Gastrocnemius medialis (tissue), 4 donors: ENCODE results near the gene AGAP9. TPM values are rescaled to one million over a fixed set of nuclear protein-coding genes. Genes with fewer than 3 reads are reported as not detected.
"Not testable (repeated sequence)": the region's sequence is repeated elsewhere in the genome, so short reads cannot be mapped to it uniquely, and the experiment has no call there.

Experiments used
- ATAC-seq, 2 donors: fragments of 150-250 bp; one replicate each; pipeline ENCODE4 v1.9.1; 2016
- DNase-seq, 2 donors: peaks; one replicate each; pipeline ENCODE4 v3.0.0-alpha.2; 2019
- H3K27ac ChIP-seq, 4 donors: fragments of 200-600 bp; sonication (generic); 1 replicate in 1 of 4; 2 replicates in 3 of 4; pipeline ENCODE4 v1.5.1; 2016 to 2018; ENCODE audit warnings: mild to moderate bottlenecking in 2 of 4, moderate library complexity in 1 of 4
- H3K27me3 ChIP-seq, 3 donors: fragments of 200-600 bp; sonication (generic) in 2 of 3; 1 replicate in 1 of 3; 2 replicates in 2 of 3; pipeline versions ENCODE4 v1.5.1 to v1.6.0; 2016 to 2019; ENCODE audit warnings: mild to moderate bottlenecking in 1 of 3, moderate library complexity in 1 of 3
- H3K36me3 ChIP-seq, 2 donors: fragments of 200-600 bp; sonication (generic) in 1 of 2; one replicate each; pipeline ENCODE4 v1.5.1; 2017 to 2018
- H3K4me1 ChIP-seq, 2 donors: fragments of 200-600 bp; sonication (generic) in 1 of 2; one replicate each; pipeline ENCODE4 v1.5.1; 2016 to 2017; ENCODE audit warnings: mild to moderate bottlenecking in 2 of 2
- H3K4me3 ChIP-seq, 4 donors: fragments of 200-600 bp; sonication (generic) in 3 of 4; 1 replicate in 1 of 4; 2 replicates in 3 of 4; pipeline ENCODE4 v1.5.1; 2016 to 2019; ENCODE audit warnings: mild to moderate bottlenecking in 2 of 4
- H3K9me3 ChIP-seq, 3 donors: fragments of 200-600 bp; sonication (generic) in 2 of 3; 1 replicate in 1 of 3; 2 replicates in 2 of 3; pipeline ENCODE4 v1.5.1; 2016 to 2019
- POLR2A ChIP-seq, 2 donors: fragments of 450-650 bp; IDR thresholded peaks; one replicate each; pipeline ENCODE4 v1.6.1; 2017; ENCODE audit warnings: antibody characterized with exemption in 2 of 2, mild to moderate bottlenecking in 2 of 2, moderate library complexity in 2 of 2
- in situ Hi-C, 4 donors: fragments of 200-750 bp; cut with MboI; loops; one replicate each; pipeline versions ENCODE4 v1.15.0 to v1.8.0; 2017; ENCODE audit warnings: low sequenced_read_pairs in 4 of 4
- intact Hi-C: fragments of 100-400 bp; cut with DNase I; formaldehyde crosslinking; loops from one replicate; pipeline ENCODE4 v1.15.1; 2023; ENCODE audit warnings: low total_unique reads
- total RNA-seq, 4 donors: library from RNA; depleted of rRNA; stranded (reverse); fragments of >200 nt; gene quantifications; one replicate each; pipeline versions ENCODE4 v1.1.0 to v1.2.3, GENCODE V29; 2016

The AGAP9 gene
- total RNA-seq, 4 donors from 2014 or later = 0.26 to 3.9 (median 1.1) TPM

DNA sequence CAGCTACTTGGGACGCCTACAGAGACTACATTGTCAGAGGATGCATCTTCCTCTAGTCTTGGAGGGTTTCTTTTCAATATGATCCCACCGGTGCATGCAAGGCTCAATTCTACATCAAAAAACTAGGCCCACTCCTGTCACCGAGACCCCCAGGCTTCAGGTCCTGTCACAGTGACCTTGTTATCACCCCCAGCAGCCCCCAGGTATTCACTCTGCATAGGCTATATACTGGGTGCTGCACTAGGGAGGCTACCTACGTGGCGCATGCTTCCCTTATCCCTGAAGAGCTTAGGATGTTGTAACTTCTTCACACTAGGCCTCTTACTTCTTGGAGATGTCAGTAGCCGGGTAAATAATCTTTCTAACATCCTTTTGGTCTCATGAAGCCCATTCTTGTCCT is 31.1 kb upstream of the AGAP9 start:
- intact Hi-C loops = not testable (repeated sequence)

DNA sequence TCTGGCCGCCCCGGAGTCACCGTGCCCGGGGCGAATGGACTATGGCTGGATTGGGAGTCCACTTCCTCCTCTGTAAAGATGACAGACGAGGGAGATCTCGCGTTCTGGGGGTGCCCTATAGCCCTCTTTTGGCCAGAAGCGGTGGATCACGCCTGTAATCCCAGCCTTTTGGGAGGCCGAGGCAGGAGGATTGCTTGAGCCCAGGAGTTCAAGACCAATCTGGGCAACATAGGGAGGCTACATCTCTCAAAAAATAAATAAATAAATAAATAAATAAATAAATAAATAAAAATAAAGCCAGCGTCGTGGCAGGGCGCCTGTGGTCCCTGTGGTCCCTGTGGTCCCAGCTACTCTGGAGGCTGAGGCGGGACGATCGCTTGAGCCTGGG is 30.4 kb upstream of the AGAP9 start:
- intact Hi-C loops, H3K36me3 ChIP-seq, in situ Hi-C loops, H3K9me3 ChIP-seq, H3K4me1 ChIP-seq, H3K27me3 ChIP-seq: not testable (repeated sequence)
- peak overlapping the region; percentile 61 to 93 (median 72) for H3K4me3 ChIP-seq
- H3K27ac ChIP-seq = peak overlapping the region; percentile 65 to 93 (median 87)
- DNase-seq (peak in 1 of 2 donors; percentile 13), ATAC-seq (peak in 1 of 2 donors; percentile 47)

More for the DNA sequence above, 31.1 kb upstream of the AGAP9 start:
- H3K4me3 ChIP-seq, H3K27me3 ChIP-seq, H3K9me3 ChIP-seq, H3K27ac ChIP-seq, in situ Hi-C loops, ATAC-seq, DNase-seq, H3K4me1 ChIP-seq, H3K36me3 ChIP-seq: not testable (repeated sequence)

DNA sequence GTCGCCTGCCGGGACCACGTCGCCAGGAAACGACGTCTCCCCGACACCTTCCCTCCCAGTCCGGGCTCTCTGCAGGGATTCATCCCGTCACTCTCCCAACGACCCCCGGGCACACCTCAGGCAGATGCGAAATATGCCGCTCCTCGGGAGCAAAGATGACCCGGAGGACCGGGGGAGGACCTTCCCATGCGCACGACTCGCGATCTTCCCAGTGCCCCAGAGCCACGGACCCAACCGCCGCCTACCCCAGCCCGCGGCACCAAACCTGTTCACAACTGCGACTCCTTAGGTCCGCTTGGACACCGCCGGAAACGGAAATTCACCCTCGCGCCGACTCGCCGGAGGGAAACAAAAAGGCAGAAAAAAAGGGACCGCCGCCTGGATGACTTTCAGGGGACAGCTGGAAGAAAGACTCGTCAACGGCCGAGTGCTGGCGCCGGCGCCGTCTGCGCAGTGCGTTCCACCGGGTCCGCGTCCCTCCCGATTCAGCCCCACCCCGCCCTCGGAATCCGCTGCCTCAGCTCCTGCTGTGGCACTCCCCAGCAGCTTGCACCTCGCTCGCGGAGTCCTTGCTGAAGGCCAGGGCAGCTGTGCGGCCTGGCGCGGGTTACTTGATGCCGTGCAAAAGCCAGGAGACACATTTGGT is 29.9 kb upstream of the AGAP9 start:
- H3K36me3 ChIP-seq, H3K9me3 ChIP-seq, in situ Hi-C loops, intact Hi-C loops, H3K4me1 ChIP-seq, H3K27me3 ChIP-seq: not testable (repeated sequence)
- peak; percentile 64 to 85 for DNase-seq
- Histone ChIP-seq H3K27ac (peak overlapping the region; percentile 79 to 93 (median 87)), H3K4me3 (peak overlapping the region; percentile 61 to 93 (median 72))
- peak in 1 of 2 donors; percentile 55 for TF ChIP-seq POLR2A (IDR thresholded peaks at IDR 0.05)
- ATAC-seq = peak; percentile 93 to 96

DNA sequence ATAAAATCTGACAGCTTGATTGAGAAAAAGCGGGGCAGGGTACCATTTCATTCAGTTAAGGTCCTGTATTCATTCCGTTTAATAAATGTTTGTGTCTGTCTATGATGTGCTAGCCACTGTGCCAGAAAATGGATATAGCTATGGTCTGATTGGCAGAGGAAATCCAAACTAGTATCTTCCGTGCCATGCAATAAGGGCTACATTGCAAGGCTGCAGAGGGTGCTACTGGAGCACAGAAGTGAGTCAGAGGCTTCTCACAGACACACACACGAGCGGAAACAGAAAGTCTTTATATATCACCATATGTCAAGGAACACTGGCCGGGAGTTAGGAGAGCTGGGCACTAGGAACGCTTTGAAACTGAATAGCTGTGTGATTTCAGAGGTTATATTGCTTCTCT is 29.3 kb upstream of the AGAP9 start:
- DNase-seq (peak; percentile 13 to 36), ATAC-seq (peak; percentile 70 to 75)
- Histone ChIP-seq H3K27ac (peak overlapping the region; percentile 79 to 93 (median 87)), H3K4me3 (peak overlapping the region; percentile 61 to 93 (median 72))
- intact Hi-C loops, in situ Hi-C loops, H3K27me3 ChIP-seq, H3K4me1 ChIP-seq, H3K9me3 ChIP-seq, H3K36me3 ChIP-seq: not testable (repeated sequence)

DNA sequence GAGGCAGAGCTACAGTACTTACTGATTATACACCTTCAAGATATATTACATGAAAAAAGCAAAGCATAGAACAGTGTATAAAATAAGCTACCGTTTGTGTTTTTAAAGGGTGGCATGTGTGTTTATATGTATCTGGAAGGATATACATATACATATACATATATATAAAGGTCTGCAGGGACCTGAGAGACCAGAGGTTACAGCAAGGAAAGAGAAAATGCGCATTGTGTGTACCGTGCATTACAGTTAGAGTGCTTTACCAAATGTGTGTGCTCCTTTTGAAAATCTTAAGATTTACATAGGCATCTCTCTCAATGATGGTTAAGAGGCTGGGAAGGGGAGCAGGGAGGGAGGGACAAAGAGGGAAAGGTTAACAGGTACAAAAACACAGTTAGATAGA is 23.8 kb upstream of the AGAP9 start:
- H3K27me3 ChIP-seq, ATAC-seq, in situ Hi-C loops, DNase-seq, H3K27ac ChIP-seq, H3K4me1 ChIP-seq, H3K4me3 ChIP-seq, H3K9me3 ChIP-seq, H3K36me3 ChIP-seq, intact Hi-C loops: not testable (repeated sequence)

DNA sequence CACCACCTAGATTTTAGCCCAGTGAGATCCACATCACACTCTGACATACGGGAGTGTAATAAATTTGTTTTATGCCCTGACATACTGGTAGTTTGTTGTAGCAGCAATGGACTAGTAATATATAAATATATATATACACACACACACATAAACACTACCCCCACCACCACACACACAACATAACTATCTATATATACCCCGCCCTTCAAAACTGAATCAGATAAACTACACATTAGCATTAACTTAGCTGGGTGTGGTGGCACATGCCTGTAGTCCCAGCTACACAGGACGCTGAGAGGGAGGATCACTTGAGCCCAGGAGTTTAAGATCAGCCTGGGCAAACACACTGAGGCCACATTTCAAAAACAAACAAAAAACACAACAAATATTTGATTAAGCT is 13.0 kb upstream of the AGAP9 start:
- H3K4me1 ChIP-seq, in situ Hi-C loops, H3K27ac ChIP-seq, intact Hi-C loops, ATAC-seq, H3K27me3 ChIP-seq, H3K4me3 ChIP-seq, H3K9me3 ChIP-seq, H3K36me3 ChIP-seq, DNase-seq: not testable (repeated sequence)

DNA sequence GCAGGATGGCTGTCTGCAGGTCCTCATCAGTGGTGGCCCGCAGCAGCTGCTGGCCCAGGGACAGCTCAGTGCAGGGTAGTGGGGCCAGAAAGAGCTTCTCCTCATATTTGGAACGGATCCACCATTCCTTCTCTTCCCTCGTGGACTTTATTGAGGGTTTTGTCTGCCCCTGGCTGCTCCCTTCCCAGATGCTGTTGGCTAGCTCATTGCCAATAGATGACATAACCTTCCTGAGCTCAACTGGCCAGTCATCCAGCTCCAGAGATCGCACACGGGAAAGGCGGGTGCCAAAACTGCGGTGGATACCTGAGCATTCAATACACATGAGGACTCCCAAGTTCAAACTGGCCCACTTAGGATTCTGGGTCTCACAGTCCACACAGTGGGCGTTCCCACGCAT is 21.1 kb downstream of the AGAP9 start:
- H3K27ac ChIP-seq, H3K4me1 ChIP-seq, intact Hi-C loops, H3K27me3 ChIP-seq, H3K9me3 ChIP-seq, DNase-seq, ATAC-seq, H3K4me3 ChIP-seq, H3K36me3 ChIP-seq, in situ Hi-C loops: not testable (repeated sequence)

DNA sequence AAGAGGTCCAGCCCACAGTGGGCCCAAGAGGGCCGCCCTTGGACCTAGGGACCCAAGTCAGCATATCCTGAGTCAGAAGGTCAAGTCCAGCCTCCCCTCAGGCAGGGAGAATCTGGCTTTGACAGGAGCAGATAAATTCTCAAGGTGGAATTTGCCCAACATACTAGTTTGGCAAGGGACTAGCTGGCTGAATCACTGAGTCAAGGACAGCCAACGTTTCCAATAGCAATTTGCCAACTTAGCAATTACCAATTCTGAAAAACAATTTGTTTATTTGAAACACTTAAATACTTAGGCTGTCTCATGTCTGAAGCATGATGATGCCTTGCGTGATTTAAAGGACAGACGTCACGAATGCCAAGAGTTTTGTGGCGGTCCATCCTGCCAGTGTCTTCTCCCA is 29.2 kb downstream of the AGAP9 start:
- H3K4me1 ChIP-seq, H3K27me3 ChIP-seq, H3K9me3 ChIP-seq, H3K36me3 ChIP-seq, DNase-seq, H3K4me3 ChIP-seq, ATAC-seq, in situ Hi-C loops, intact Hi-C loops, H3K27ac ChIP-seq: not testable (repeated sequence)

DNA sequence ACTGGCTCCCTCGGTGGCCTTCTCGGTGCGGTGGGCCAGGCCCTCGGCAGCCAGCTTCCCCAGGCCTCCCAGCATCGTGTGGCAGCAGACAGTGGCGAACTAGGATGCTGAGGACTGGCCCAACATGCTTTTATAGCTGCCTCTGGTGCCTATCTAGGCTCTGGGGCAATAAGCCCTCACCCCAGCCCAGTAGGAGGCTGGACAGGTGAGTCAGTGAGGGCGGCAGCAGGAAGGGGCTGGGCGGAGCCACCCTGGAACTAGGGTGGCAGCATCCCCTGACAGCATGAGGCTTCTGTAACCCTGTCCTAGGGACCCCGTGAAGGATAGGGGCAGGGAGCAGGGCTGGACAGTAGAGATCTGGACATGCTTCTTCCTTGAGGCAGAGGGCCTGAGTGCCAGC is 31.8 kb downstream of the AGAP9 start, which contains the start of gene FAM25G:
FAM25G (minus strand) TSS at position 101 of the 400 bp plus-strand sequence; CDS start at position 75, 26 bp downstream.
- in situ Hi-C loops, H3K27me3 ChIP-seq: not testable (repeated sequence)

DNA sequence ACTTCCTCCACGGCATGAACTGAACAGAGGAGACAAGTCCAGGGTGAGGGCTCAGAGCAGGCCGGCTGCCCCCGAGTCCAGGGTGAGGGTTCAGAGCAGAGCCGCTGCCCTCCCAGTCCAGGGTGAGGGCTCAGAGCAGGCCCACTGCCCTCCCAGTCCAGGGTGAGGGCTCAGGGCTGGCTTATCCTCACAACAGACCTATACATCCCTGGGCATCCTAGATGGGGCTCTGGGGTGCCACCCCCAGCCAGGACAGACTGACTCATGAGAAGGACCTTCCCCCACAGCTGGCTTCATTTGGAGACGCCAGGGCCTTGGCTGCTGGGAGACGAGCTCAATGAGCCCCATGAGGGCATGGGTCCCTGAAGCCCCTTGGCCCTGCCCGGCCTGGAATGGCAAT is 33.8 kb downstream of the AGAP9 start:
- H3K27ac ChIP-seq, H3K27me3 ChIP-seq, intact Hi-C loops, in situ Hi-C loops, DNase-seq, H3K4me1 ChIP-seq, ATAC-seq, H3K9me3 ChIP-seq, H3K4me3 ChIP-seq, H3K36me3 ChIP-seq: not testable (repeated sequence)

More for the DNA sequence above, 31.8 kb downstream of the AGAP9 start, which contains the start of gene FAM25G:
- H3K4me1 ChIP-seq, H3K27ac ChIP-seq, intact Hi-C loops, DNase-seq, H3K9me3 ChIP-seq, H3K36me3 ChIP-seq, H3K4me3 ChIP-seq, ATAC-seq: not testable (repeated sequence)

DNA sequence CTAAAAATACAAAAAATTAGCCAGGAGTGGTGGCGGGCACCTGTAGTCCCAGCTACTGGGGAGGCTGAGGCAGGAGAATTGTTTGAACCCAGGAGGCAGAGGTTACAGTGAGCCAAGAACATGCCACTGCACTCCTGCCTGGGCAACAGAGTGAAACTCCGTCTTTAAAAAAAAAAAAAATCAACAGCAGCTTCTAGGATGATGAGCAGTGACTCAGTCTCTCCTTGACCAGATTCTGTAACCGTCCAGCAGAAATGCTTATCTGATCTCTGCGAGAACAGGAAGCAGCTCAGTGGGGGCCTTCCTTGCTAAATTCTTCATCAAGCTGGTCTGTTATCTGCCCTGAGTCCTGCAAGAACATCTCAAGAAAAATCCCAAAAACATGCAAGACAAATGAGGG is 37.5 kb downstream of the AGAP9 start:
- DNase-seq, H3K27me3 ChIP-seq, H3K27ac ChIP-seq, in situ Hi-C loops, H3K9me3 ChIP-seq, intact Hi-C loops, ATAC-seq, H3K4me1 ChIP-seq, H3K4me3 ChIP-seq, H3K36me3 ChIP-seq: not testable (repeated sequence)

DNA sequence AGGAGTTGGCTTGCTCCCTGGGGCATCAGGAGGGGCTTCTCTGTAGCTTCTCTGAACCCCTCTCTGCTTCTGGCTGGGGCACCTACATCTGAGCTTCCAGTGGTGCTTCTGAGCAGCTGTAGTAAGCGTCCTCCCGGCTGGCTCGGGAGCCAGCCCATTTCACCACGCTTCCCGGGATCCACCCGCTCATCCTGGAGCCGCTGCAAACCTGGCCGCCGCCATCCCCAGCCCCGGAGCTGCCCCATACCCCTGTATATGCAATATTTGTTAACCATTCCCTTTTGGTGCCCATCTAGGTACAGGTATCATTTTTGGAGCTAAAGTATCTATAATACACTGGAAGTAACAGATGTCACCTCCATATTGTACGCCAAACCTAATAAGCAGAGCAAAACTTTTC is 38.7 kb downstream of the AGAP9 start:
- ATAC-seq, H3K27ac ChIP-seq, H3K4me3 ChIP-seq, intact Hi-C loops, H3K9me3 ChIP-seq, H3K36me3 ChIP-seq, H3K27me3 ChIP-seq, H3K4me1 ChIP-seq, DNase-seq, in situ Hi-C loops: not testable (repeated sequence)
